ENCODE measurements around the gene ROPN1B.

ROPN1B gene

GRCh38 chr3:126018995-126019394, 50.0 kb downstream of the ROPN1B start:
- no peak overlapping the region for H3K18ac ChIP-seq (ENCODE audit: low read length)
- H4K91ac ChIP-seq (ENCODE audit: low read depth, low read length, poor library complexity) = no peak overlapping the region
- no peak overlapping the region for H2AK5ac ChIP-seq (ENCODE audit: low read depth, low read length)
- H3K27ac ChIP-seq (replicated peaks; ENCODE audit: low read length) = no peak overlapping the region
- no peak overlapping the region for H4K8ac ChIP-seq (ENCODE audit: low read depth, low read length)
- H3K4me1 ChIP-seq (ENCODE audit: control insufficient read depth in 2 of 2, insufficient read depth in 1 of 2, low read depth in 1 of 2, low read length in 2 of 2) = peaks cover 6 to 12% of the 10 kb centered on the region in 2 donors
- no CpG with 5 or more reads among the region's 7 CpGs for WGBS, 2 donors (ENCODE audit: extremely low coverage in 2 of 2, insufficient read length in 2 of 2, insufficient replicate concordance in 1 of 2)
- no peaks in the 10 kb centered on the region for H3K79me1 ChIP-seq (ENCODE audit: low read depth, low read length)
- no peak overlapping the region for H3K23ac ChIP-seq (ENCODE audit: low read depth, low read length, poor library complexity)
- no peaks in the 10 kb centered on the region for H3K9me3 ChIP-seq (replicated peaks in 1 of 2; ENCODE audit: control insufficient read depth in 2 of 2, insufficient read depth in 1 of 2, low read depth in 1 of 2, low read length in 2 of 2)
- no peak overlapping the region for H3K4ac ChIP-seq (ENCODE audit: low read length)
- H3K4me3 ChIP-seq (ENCODE audit: low read length in 2 of 2) = no peak overlapping the region
- no peak overlapping the region for H2BK12ac ChIP-seq (ENCODE audit: low read length)
- no peaks in the 10 kb centered on the region for H3K27me3 ChIP-seq (ENCODE audit: control insufficient read depth in 3 of 3, insufficient read depth in 3 of 3, low read depth in 1 of 3, low read length in 3 of 3)
- no peak overlapping the region for H3K9ac ChIP-seq (ENCODE audit: low read depth, low read length, poor library complexity)
- H2AFZ ChIP-seq (ENCODE audit: low read length) = no peak overlapping the region
- no peak overlapping the region for H2BK5ac ChIP-seq (ENCODE audit: low read length)
- no peak overlapping the region for H2BK120ac ChIP-seq (ENCODE audit: low read depth, low read length)
- no peak overlapping the region for H3K4me2 ChIP-seq (ENCODE audit: insufficient read depth, low read length, poor library complexity, severe bottlenecking)
- peaks cover 2 to 29% of the 10 kb centered on the region in 2 donors for H3K36me3 ChIP-seq (replicated peaks in 1 of 2; ENCODE audit: control insufficient read depth in 2 of 2, insufficient read depth in 2 of 2, low read length in 2 of 2)
- no peak overlapping the region for H2BK15ac ChIP-seq (ENCODE audit: low read length)
- no peak for DNase-seq (ENCODE audit: low spot score)
- no peak overlapping the region for H3K14ac ChIP-seq (ENCODE audit: low read length)

- H4K8ac ChIP-seq (ENCODE audit: low read depth, low read length) = no peak overlapping the region
- no CpG with 5 or more reads among the region's 5 CpGs for WGBS, 2 donors (ENCODE audit: extremely low coverage in 2 of 2, insufficient read length in 2 of 2, insufficient replicate concordance in 1 of 2)
Observed at GRCh38 chr3:126019683-126020082, 50.7 kb downstream of the ROPN1B start.

GRCh38 chr3:126021224-126021623, 52.2 kb downstream of the ROPN1B start:
- peaks cover 0 to 7% of the 10 kb centered on the region in 2 donors for H3K4me1 ChIP-seq (ENCODE audit: control insufficient read depth in 2 of 2, insufficient read depth in 1 of 2, low read depth in 1 of 2, low read length in 2 of 2)
- no peak overlapping the region for H4K91ac ChIP-seq (ENCODE audit: low read depth, low read length, poor library complexity)
- no peak overlapping the region for H3K14ac ChIP-seq (ENCODE audit: low read length)
- H2BK5ac ChIP-seq (ENCODE audit: low read length) = no peak overlapping the region
- no CpG with 5 or more reads among the region's 5 CpGs for WGBS, 2 donors (ENCODE audit: extremely low coverage in 2 of 2, insufficient read length in 2 of 2, insufficient replicate concordance in 1 of 2)
- no peak overlapping the region for H3K27ac ChIP-seq (replicated peaks; ENCODE audit: low read length)
- no peak overlapping the region for H2BK15ac ChIP-seq (ENCODE audit: low read length)
- no peak overlapping the region for H2AK5ac ChIP-seq (ENCODE audit: low read depth, low read length)
- no peak overlapping the region for H3K23ac ChIP-seq (ENCODE audit: low read depth, low read length, poor library complexity)
- H3K4me2 ChIP-seq (ENCODE audit: insufficient read depth, low read length, poor library complexity, severe bottlenecking) = no peak overlapping the region
- no peaks in the 10 kb centered on the region for H3K79me1 ChIP-seq (ENCODE audit: low read depth, low read length)
- no peak overlapping the region for H2BK12ac ChIP-seq (ENCODE audit: low read length)
- H2AFZ ChIP-seq (ENCODE audit: low read length) = no peak overlapping the region
- no peak overlapping the region for H3K9ac ChIP-seq (ENCODE audit: low read depth, low read length, poor library complexity)
- H3K4me3 ChIP-seq (ENCODE audit: low read length in 2 of 2) = no peak overlapping the region
- H2BK120ac ChIP-seq (ENCODE audit: low read depth, low read length) = no peak overlapping the region
- no peaks in the 10 kb centered on the region for H3K9me3 ChIP-seq (replicated peaks in 1 of 2; ENCODE audit: control insufficient read depth in 2 of 2, insufficient read depth in 1 of 2, low read depth in 1 of 2, low read length in 2 of 2)
- no peaks in the 10 kb centered on the region for H3K27me3 ChIP-seq (ENCODE audit: control insufficient read depth in 3 of 3, insufficient read depth in 3 of 3, low read depth in 1 of 3, low read length in 3 of 3)
- H4K8ac ChIP-seq (ENCODE audit: low read depth, low read length) = no peak overlapping the region
- H3K4ac ChIP-seq (ENCODE audit: low read length) = no peak overlapping the region
- H3K18ac ChIP-seq (ENCODE audit: low read length) = peak overlapping the region; percentile 55
- DNase-seq (ENCODE audit: low spot score) = no peak
- H3K36me3 ChIP-seq (replicated peaks in 1 of 2; ENCODE audit: control insufficient read depth in 2 of 2, insufficient read depth in 2 of 2, low read length in 2 of 2) = peaks cover 4 to 37% of the 10 kb centered on the region in 2 donors

More at GRCh38 chr3:126019683-126020082, 50.7 kb downstream of the ROPN1B start:
- H3K23ac ChIP-seq (ENCODE audit: low read depth, low read length, poor library complexity) = no peak overlapping the region
- H2AK5ac ChIP-seq (ENCODE audit: low read depth, low read length) = peak overlapping the region; percentile 47
- no peak overlapping the region for H3K4ac ChIP-seq (ENCODE audit: low read length)
- H3K4me1 ChIP-seq (ENCODE audit: control insufficient read depth in 2 of 2, insufficient read depth in 1 of 2, low read depth in 1 of 2, low read length in 2 of 2) = peaks cover under 1 to 7% of the 10 kb centered on the region in 2 donors
- H2BK120ac ChIP-seq (ENCODE audit: low read depth, low read length) = no peak overlapping the region
- no peaks in the 10 kb centered on the region for H3K9me3 ChIP-seq (replicated peaks in 1 of 2; ENCODE audit: control insufficient read depth in 2 of 2, insufficient read depth in 1 of 2, low read depth in 1 of 2, low read length in 2 of 2)
- no peak overlapping the region for H3K14ac ChIP-seq (ENCODE audit: low read length)
- no peak overlapping the region for H2BK15ac ChIP-seq (ENCODE audit: low read length)
- no peak overlapping the region for H3K4me2 ChIP-seq (ENCODE audit: insufficient read depth, low read length, poor library complexity, severe bottlenecking)
- peak overlapping the region; percentile 1 for H2BK5ac ChIP-seq (ENCODE audit: low read length)
- no peak overlapping the region for H4K91ac ChIP-seq (ENCODE audit: low read depth, low read length, poor library complexity)
- DNase-seq (ENCODE audit: low spot score) = no peak
- no peaks in the 10 kb centered on the region for H3K27me3 ChIP-seq (ENCODE audit: control insufficient read depth in 3 of 3, insufficient read depth in 3 of 3, low read depth in 1 of 3, low read length in 3 of 3)
- no peak overlapping the region for H2AFZ ChIP-seq (ENCODE audit: low read length)
- no peak overlapping the region for H3K4me3 ChIP-seq (ENCODE audit: low read length in 2 of 2)
- H3K36me3 ChIP-seq (replicated peaks in 1 of 2; ENCODE audit: control insufficient read depth in 2 of 2, insufficient read depth in 2 of 2, low read length in 2 of 2) = peaks cover 2 to 32% of the 10 kb centered on the region in 2 donors
- peak overlapping the region; percentile 15 for H3K18ac ChIP-seq (ENCODE audit: low read length)
- no peak overlapping the region for H2BK12ac ChIP-seq (ENCODE audit: low read length)
- H3K79me1 ChIP-seq (ENCODE audit: low read depth, low read length) = no peaks in the 10 kb centered on the region
- no peak overlapping the region for H3K27ac ChIP-seq (replicated peaks; ENCODE audit: low read length)
- H3K9ac ChIP-seq (ENCODE audit: low read depth, low read length, poor library complexity) = no peak overlapping the region

- Histone ChIP-seq H3K18ac (ENCODE audit: low read length) (no peak overlapping the region), H3K9me3 (replicated peaks in 1 of 2; ENCODE audit: control insufficient read depth in 2 of 2, insufficient read depth in 1 of 2, low read depth in 1 of 2, low read length in 2 of 2) (peaks cover 0 to under 1% of the 10 kb centered on the region in 2 donors), H3K9ac (ENCODE audit: low read depth, low read length, poor library complexity) (no peak overlapping the region), H3K36me3 (replicated peaks in 1 of 2; ENCODE audit: control insufficient read depth in 2 of 2, insufficient read depth in 2 of 2, low read length in 2 of 2) (peaks cover 3 to 34% of the 10 kb centered on the region in 2 donors), H2BK15ac (ENCODE audit: low read length) (no peak overlapping the region), H3K4me3 (ENCODE audit: low read length in 2 of 2) (no peak overlapping the region), H2BK120ac (ENCODE audit: low read depth, low read length) (no peak overlapping the region), H3K14ac (ENCODE audit: low read length) (no peak overlapping the region), H4K91ac (ENCODE audit: low read depth, low read length, poor library complexity) (no peak overlapping the region), H3K79me1 (ENCODE audit: low read depth, low read length) (no peaks in the 10 kb centered on the region), H3K4ac (ENCODE audit: low read length) (no peak overlapping the region), H2BK5ac (ENCODE audit: low read length) (no peak overlapping the region), H3K4me1 (ENCODE audit: control insufficient read depth in 2 of 2, insufficient read depth in 1 of 2, low read depth in 1 of 2, low read length in 2 of 2) (peaks cover 0 to 7% of the 10 kb centered on the region in 2 donors), H2AFZ (ENCODE audit: low read length) (no peak overlapping the region), H3K4me2 (ENCODE audit: insufficient read depth, low read length, poor library complexity, severe bottlenecking) (no peak overlapping the region), H2BK12ac (ENCODE audit: low read length) (no peak overlapping the region), H2AK5ac (ENCODE audit: low read depth, low read length) (no peak overlapping the region), H3K27ac (replicated peaks; ENCODE audit: low read length) (no peak overlapping the region), H3K23ac (ENCODE audit: low read depth, low read length, poor library complexity) (no peak overlapping the region), H4K8ac (ENCODE audit: low read depth, low read length) (no peak overlapping the region), H3K27me3 (ENCODE audit: control insufficient read depth in 3 of 3, insufficient read depth in 3 of 3, low read depth in 1 of 3, low read length in 3 of 3) (no peaks in the 10 kb centered on the region)
- WGBS, 2 donors (ENCODE audit: extremely low coverage in 2 of 2, insufficient read length in 2 of 2, insufficient replicate concordance in 1 of 2) = no CpG with 5 or more reads among the region's 1 CpG
- DNase-seq (ENCODE audit: low spot score) = no peak
Observed at GRCh38 chr3:126021702-126022101, 52.7 kb downstream of the ROPN1B start.
